Skin of body (tissue), 2 donors: ENCODE measurements around the gene KHSRP. TPM values are rescaled to one million over a fixed set of nuclear protein-coding genes. Genes with fewer than 3 reads are reported as not detected.

ENCODE experiments used
- DNase-seq: peaks from one replicate; lab custom pipeline; 2025; lab: John Stamatoyannopoulos, UW
- total RNA-seq: library from RNA; depleted of rRNA; stranded (reverse); fragments of >200 nt; gene quantifications from one replicate; pipeline ENCODE4 v1.2.3, GENCODE V29; 2014

KHSRP gene
- 100 TPM for total RNA-seq

GRCh38 chr19:6424195-6424938 lies at the start of gene KHSRP:
KHSRP (minus strand) TSS chr19:6424811; CDS start chr19:6424701, 110 bp downstream.
- no peak for DNase-seq

GRCh38 chr19:6473647-6474046 lies 49.0 kb upstream of the KHSRP start:
- no peak for DNase-seq

- DNase-seq: no peak
These were observed 48.1 kb upstream of the KHSRP start for GRCh38 chr19:6472713-6473112.

GRCh38 chr19:6471076-6471475 lies 46.5 kb upstream of the KHSRP start:
- DNase-seq: no peak

- DNase-seq: no peak
These were observed 45.6 kb upstream of the KHSRP start for GRCh38 chr19:6470173-6470572.

- no peak for DNase-seq
These were observed 42.8 kb upstream of the KHSRP start for GRCh38 chr19:6467384-6467783.

GRCh38 chr19:6466526-6467248 lies 42.1 kb upstream of the KHSRP start:
- DNase-seq: no peak

- DNase-seq: no peak
These were observed 41.1 kb upstream of the KHSRP start for GRCh38 chr19:6465663-6466062.

GRCh38 chr19:6465006-6465405 lies 40.4 kb upstream of the KHSRP start:
- no peak for DNase-seq

- no peak for DNase-seq
These were observed 39.7 kb upstream of the KHSRP start, which contains the start of gene CRB3 for GRCh38 chr19:6464070-6464873. CRB3 (plus strand) TSS chr19:6464271; CDS start chr19:6464702, 431 bp downstream.

GRCh38 chr19:6460099-6460884 lies 35.7 kb upstream of the KHSRP start:
- DNase-seq: peak; percentile 97

GRCh38 chr19:6459262-6460098 lies 34.9 kb upstream of the KHSRP start, which contains the start of gene SLC25A23:
SLC25A23 (minus strand) TSS chr19:6459792; CDS start chr19:6459628, 164 bp downstream.
- DNase-seq: peak; percentile 67

GRCh38 chr19:6458695-6459261 lies 34.2 kb upstream of the KHSRP start:
- no peak for DNase-seq

GRCh38 chr19:6457958-6458694 lies 33.5 kb upstream of the KHSRP start:
- DNase-seq: no peak

- no peak for DNase-seq
These were observed 31.3 kb upstream of the KHSRP start for GRCh38 chr19:6455924-6456323.

- DNase-seq: no peak
These were observed 29.4 kb upstream of the KHSRP start for GRCh38 chr19:6453951-6454565.

- no peak for DNase-seq
These were observed 28.3 kb upstream of the KHSRP start for GRCh38 chr19:6452899-6453298.

GRCh38 chr19:6452223-6452614 lies 27.6 kb upstream of the KHSRP start:
- DNase-seq: no peak
